RPMI8226 (cell line): ENCODE data around the gene BCR.

Experiments
- DNase-seq: peaks from one replicate; pipeline ENCODE4 v3.0.0-alpha.2; 2015

Gene BCR

DNA sequence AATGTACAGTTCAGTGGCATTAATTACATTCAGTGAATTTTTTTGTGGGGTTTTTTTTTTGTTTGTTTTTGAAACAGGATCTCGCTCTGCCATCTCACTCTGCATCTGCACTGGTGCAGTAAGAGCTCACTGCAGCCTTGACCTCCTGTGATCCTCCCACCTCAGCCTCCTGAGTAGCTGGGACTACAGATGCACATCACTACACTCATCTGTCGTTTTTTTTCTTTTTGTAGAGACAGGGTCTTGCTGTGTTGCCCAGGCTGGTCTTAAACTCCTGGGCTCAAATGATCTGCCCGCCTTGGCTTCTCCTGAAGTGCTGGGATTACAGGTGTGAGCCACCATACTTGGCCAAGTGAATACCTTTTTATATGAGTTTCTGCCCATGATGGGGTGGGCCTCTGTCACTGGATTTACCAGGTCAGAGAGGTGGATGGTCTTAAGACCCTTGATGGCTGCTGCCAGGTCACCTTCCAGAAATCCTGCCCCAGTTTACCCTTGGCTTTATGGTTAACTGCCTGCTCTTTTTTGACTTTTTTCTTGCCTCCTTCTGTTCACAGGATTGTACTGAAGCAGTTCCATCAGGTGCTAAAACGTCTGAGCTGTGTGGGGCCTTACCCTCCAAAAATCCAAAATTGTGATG is 22.6 kb downstream of the BCR start:
- DNase-seq: no peak

DNA sequence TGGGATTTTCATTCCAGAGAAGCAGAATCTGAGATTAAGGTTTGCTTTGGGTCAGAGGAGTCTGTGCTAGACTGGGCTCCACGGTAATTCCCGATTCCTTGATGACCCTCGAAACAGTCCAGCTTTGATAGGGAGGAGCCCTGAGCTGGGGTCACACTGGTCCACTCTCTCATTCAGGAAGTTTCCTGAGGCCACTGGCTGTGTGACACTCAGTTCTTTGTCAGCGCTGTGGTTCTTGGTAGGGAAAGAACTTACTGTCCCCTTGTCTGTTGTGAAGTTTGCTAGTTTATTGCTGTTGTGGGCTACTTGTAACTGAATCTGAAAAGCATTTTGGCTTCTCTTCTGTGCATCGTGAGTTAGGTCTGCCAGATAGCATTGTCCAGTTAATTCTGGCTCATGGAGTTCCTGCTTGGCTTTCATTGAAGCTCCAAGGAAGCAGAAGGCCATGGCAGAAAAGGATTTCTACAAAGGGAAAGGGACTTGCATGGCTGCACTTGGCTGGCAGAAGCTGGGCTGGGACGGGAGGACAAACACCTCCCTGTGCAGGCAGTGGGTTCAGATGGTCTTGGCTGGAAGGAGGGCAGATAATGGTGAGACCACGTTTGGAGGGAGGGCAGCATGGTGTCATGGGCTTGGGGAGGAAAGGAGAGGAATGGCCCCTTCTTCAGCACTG is 23.3 kb downstream of the BCR start:
- DNase-seq: no peak

DNA sequence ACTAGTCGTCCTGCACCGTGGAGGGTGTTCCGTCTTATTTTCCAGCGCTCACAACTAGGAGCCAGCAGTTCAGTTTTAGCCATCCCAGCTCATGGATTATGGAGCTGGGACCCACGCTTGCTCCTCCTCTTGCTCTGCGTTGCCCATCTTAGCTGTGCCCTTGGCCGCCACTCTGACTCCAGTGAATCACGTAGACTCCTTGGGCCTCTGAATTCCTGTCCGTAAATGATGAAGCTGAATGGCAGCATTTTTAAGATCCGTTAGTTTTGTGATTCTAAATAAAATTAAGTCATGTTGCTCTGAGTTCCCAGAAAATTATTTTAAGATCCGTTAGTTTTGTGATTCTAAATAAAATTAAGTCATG is 23.8 kb downstream of the BCR start:
- DNase-seq: no peak

DNA sequence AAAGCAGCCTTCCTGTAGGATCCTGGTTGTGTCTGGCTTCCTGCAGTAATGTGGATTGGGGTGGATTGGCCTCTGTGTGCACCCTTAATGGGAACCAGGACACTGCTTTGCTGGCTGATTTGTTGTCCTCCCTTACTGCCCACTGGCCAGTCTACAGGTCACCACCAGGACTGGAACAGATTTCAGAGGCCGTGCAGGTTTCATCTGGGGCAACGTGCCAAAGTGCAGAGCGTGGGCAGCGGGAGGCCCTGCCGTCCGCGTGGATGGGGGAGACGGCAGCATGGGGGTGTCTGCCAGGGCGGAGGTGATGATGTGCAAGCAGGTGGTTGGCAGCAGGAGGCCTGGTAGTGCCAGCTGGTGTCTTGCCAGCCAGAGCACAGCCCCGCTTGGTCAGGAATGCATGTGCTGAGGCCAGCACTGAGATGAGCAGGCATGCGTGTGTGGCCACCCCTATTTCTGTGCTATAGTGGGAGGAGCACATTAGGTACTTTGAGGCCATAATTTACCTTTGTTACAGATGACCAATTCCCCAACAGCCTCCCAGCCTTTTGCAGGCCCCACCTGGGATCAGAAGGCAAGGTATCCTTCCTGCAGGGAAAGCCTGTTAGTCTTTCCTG is 24.3 kb downstream of the BCR start:
- peak; percentile 26 for DNase-seq

DNA sequence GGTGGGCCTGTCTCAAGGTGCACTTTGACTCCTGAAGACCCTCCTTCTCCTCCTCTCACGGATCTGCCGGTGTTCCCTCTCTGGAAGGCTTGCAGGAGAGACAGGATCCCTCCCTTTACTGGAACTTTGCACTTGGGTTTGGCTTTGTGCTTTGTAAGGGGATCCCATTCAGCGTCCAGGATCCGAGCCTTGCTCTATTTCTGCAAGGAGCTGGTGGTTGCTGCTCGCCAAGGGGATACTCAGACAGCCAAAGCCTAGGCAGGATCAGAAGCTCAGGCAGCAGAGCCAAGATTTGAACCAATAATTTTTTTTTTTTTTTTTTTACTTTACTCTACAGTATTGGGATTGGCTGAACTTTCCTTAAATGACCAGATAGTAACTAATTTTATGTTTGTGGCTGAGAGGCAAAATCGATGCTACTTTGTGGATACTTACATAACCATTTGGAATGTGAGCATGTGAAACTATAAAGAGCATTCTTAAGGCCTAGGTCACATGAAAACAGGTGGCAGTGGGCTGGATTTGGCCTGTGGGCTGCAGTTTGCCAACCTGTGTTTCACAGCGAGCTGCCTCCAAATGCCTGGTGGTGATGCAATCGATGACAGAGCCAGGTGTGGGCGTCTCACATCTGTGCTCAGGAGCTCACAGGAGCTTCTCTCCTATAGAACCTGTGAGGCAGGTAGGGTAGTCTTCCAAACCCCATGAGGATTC is 25.2 kb downstream of the BCR start:
- peak; percentile 28 for DNase-seq

DNA sequence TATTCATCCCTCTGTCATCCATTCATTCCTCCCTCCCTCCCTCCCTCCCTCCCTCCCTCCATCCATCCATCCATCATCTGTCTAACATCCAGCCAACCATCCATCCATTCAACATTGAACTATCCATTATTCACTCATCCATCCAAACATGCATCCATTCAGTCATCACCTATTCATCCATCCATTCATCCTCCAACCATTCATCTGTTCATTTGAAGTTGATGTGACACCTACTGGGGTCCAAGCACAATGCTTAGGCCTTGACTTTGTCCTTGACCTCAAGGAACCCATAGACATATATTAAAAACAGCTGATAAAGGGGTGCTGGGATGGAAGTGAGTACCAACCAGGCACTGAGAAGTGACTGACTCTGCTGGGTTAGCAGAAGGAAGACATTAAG is 26.6 kb downstream of the BCR start:
- no peak for DNase-seq

DNA sequence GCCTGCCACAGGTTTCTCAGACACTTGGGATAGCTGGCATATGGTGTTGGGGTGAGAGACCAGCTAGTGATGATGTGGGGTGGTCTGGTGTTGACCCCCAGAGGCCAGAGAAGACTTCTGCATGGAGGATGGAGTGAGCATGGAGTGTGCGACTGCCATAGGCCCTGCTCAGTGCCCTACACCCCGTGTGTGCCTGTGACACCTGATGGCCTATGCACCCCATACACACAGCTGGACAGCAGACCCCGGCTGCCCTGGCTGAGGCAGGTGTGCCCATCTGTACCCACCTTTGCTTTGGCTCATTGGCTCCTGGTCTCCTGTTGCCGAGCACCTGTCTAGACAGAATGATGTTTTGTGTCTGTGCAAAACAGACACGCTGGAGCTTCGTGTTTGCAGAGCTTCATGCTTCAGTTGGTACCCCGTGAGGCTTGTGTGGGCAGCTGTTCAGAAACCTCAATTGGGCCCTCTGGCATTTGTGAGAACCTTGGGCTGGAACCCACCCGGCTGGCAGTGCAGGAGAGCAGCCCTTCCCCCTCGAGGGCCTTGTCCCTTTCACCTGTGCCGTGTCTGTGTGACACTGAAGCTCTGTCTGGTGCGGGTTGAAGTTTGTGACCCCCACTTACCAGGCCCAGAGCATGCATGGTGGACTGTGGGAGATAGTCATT is 27.6 kb downstream of the BCR start:
- DNase-seq: no peak

DNA sequence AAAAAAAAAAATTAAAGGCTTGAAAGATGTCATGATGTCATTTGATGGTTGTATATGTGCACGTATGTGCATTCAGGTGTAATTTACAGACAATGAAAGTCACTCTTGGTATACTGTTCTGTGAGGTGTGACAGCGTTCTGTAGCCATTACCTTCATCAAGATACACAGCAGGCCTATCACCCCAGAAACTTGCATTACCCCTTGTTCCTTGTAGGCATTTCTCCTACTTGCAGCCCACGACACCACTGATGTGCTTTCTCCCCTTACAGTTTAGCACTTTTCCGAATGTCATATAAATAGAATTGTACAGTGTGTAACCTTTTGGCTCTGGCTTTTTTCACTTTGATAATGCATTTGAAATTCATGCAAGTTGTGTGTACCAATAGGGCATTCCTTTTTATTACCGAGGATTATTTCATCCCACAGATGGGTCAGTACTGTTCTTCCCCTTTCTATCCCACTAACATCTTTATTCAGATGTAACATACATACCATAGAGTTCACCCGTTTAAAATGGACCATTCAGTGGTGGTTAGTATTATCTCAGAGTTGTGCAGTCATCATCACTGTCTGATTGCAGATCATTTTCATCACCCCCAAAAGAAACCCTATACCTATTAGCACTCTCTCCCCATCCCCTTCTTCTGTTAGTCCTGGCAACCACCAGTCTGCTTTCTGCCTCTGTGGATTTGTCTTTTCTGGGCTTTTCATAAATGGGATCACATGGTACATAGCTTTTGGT is 30.3 kb downstream of the BCR start:
- no peak for DNase-seq

DNA sequence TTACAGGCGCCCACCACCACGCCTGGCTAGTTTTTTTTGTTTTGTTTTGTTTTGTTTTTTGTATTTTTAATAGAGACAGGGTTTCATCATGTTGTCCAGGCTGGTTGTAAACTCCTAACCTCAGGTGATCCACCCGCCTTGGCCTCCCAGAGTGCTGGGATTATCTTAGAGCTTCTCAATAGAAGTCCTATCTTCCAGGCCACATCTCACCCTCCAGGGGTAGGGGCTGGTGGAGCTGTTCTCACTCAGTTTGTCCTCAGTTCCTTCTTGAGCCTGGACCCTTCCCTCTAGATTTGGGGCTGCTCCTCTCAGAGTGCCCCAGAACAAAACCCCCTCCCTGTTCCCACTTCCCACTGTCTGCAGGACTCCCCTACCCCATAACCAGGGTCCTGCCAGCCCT is 31.3 kb downstream of the BCR start:
- no peak for DNase-seq

DNA sequence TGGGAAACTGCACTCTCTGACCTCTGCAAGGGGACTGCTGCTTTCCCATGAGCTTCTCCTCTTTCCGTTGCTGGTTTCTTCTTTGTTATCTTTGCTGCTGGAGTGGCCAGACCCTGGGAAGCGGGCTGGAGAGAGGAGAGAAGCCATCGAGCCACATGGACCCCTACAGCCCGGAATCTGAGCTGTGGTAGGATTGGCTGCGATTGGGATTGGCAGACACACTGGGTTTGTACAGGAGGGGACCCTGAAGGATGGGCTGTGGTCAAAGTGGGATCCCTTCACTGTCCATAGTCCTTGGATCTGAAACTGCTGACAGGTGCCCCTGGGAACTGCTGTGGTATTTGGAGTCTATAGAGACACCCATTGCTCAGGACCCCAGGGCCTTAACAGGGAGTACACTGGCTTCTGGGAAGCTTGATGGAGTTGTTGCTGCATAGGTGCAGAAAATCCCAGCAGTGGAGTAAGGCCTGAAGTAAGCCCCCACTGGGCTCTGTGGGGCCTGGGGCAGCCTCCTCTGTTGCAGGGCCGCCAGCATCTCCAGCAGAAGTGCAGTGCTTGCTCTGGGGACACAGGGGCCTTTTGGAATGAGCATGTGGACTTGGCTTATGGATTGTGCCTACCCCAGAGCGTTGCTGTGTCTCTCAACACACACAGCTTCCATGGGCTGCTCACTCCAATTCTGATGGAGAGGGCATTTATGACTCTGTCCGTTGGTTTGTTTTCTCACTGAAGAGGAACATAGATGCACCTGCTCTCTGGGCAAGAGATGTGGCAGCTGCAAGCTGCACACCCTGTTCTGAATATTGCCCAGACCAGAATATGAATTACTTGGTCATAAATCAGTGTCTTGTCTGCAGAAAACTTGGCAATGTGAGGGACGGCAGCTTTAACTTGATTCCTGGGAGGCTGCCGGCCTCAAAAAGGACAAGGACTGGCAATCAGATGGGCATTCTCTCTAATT is 32.0 kb downstream of the BCR start:
- DNase-seq: no peak

DNA sequence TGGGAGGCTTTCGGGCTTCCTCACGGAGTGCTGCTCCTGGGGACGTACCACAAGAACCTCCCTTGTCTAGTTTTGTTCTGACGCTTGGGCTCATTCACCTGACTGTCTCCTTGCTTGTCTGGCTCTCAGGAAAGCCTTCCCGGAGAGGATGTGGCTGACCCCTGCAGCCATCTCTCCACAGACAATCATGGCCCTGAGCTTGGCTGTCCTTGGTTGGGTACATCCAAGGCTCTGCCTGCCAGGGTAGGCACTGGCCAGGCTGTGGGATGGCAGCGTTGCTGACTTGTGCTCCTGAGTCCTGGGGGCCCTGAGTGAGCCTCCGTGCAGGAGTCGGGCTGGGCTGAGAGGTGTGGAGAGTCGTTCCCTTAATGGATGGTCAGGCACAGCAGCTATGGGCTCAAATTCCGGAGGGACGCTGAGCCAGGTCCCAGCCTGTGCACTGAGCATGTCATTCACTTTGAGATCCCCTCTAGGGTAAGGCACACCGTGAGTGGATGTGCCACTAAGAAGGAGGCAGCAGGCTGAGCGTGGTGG is 32.8 kb downstream of the BCR start:
- DNase-seq: no peak

DNA sequence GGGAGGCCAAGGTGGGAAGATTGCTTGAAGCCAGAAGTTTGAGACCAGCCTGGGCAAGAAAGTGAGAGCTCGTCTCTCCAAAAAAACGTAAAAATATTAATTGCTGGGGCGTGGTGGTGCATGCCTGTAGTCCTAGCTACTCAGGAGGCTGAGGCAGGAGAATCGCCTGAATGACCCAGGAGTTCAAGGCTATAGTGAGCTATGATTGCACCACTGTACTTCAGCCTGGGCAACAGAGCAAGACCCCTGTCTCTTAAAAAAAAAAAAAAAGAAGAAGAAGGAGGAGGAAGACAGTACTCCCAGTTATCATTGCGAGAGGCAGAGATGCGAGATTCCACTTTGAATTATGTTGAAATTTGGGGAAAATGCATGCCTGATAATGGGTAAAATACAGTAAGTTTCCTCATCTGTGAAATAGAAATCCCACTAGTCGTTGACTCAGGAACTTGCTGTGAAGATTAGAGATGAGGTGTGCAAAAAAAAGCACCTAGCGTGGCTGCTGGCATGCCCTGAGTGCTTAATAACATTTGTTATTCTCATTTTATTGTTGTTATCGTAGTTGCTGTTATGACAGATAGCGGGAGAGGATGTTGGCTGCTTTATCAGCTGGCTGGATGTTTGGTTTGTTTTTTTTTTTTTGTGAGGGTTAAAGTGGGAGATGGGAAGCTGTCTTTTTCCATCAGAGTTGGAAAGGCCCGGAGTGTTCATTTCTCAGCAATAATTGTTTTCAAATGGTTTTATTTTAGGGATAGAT is 33.4 kb downstream of the BCR start:
- no peak for DNase-seq

DNA sequence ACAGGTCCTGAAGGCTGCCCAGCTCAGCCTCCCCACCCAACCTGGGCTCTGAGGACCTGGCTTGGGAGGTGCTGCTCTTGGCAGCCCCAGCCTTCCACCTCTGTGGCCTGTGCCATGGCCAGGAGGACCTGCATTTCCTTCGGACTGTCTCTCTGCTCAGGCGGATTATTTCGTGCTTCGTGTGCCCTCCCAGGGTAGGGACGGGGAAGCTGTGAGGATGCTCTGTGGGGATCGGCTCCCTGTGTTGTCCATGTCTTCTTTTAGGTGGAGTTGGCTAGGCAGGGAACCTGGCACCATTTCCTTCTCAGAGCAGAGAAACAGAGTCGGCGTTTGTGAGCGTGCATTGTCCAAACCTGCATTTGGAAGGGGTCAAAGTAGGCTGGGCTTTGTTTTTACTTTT is 34.1 kb downstream of the BCR start:
- DNase-seq: no peak

DNA sequence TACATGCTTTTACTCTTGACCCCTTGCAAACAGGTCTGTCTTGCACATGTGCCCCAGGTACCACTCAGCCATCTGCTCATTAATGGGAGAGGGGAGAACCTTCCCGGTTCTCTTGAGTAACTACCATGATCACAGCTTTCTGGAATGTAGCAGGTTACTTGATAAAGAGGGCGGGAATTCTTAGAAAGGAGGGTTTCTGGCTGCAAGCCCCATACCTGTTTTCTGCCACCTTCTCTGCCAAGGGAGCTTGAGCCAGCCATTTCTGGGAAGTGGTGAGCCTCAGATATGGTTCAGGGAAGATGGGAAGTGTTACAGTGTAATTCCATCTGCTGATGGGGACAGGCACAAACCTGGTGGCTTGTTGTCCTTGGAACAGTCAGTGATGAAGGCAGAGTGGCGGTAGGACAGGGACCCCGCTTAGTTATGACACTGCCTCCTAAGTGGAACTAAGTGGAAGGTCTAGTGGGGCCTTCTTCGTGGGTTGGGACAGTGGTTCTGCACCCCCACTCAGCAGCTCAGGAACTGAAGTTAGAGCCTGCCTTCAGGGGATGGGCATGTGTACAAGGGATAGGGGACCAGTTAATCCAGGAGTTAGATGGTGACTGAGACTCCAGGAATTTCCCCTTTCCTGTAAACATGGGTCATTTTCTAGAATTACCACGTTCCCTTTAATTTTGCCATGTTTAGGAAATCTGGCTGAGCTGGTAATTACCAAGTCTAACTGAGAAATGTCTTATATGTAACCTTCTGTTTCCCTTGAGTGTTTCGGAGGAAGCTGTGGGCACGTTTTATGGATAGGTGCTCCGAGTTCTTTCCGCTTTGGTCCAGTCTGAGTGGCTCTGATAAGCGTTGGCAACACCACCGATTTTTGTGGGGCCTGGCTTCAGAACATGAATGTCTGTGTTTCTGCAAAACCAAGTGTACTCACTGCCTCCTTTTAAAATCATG is 35.3 kb downstream of the BCR start:
- DNase-seq: no peak

DNA sequence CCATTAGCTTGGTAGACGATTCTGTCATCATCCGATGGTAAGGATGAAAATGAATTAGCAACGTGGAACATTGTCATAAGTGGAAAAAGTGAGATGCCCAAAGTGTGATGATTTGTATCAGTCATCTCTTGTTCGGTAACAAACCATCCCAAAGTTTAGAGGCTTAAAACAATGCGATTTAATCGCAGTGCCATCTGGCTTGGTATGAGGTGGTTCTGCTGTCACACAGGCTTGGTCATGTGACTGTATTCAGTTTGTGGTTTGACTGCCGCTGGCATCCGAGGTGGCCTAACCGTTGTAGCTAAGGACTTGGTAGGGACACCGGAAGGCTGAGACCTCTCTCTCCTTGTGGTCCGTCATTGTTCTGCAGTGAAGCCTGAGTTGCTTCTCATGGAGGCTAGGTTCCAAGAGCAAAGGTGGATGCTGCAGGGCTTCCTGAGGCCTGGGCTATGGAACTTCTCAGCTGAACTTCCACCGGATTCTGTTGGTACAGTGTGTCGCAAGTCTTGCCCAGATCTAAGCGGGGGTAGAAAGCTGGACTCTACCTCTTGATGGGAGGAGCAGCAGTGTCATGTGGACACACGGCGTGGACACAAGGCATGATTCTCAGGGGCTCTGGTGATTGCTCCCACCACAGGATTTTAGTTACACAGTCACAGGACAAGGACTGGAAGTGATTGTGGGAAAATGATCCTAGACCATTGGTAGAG is 36.3 kb downstream of the BCR start:
- DNase-seq: no peak

DNA sequence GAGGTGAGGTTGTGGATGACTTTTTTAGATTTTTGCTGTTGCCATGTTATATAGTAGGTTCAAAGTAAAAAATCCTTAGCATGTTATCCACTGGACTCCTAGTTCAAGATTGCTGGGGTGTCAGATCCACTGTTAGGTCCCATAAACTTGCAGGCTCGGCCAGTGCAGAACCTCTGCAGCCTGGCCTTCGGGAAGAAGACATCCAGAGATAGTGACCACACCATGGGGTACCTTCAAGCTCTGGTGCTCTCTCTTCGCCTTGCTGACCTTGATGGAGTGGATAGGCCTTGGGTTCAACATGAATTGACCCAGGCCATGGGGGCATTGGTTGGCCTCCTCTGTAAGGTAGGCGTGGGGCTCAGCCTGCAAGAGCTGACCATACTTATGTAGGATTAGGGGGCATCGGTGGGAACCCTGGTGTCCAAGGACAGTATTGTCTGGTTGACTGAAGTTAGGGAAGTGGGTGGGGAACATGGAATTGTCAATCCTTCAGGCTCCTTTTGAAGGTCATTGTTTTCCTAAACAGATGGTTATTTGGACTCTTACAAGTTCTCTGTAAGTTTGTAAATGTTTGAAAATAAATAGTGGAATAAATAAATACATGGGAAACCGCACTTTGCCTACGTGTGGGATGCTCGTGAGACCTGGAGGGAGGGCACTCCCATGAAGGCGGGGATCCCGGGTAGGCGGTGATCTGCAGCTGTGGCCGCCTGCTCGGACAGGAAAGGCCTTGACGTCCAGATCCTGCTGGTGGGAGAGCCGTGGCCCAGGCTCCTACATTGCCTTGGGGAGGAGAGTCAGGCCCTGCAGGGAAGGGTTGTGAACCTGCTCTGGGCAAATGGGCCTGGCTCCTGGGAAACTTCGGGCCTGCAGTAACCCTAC is 37.1 kb downstream of the BCR start:
- DNase-seq: no peak

DNA sequence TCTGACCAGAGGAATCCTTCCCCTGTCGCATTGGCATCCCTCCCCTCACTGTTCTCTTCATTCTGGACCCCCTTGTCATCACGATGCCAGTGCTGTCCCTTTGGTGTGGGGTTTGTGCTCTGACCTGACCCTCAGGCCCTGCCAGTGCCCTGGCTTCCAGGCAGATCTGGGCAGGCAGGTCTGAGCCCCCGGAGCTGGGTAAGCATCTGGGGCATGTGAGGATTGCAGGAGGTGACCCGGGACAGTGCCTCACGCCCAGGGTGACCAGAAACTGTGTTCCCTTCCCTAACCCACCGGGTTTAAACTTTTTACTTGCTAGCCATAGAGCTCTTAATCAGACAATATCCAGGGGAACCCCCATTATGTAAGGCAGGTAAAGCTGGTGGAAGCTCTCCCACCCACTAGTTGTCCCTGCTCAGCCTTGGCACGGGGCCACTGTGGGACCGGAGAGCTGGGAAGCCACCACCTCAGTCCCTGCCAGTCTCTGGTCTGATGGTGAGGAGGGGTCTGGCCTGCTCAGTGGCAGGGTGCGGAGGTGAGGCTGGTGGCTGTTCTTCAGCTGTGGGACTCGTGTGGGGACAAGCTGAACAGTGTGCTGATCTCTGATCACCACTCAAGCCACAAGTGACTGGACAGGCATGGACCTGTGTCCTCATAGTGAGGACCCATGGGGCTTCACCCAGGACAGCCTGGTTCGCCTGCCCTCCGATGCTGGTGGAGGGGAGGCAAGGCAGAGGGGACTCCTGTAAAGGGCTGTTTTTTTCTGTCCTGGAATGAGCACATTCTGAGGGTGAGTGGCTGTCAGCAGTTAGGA is 38.0 kb downstream of the BCR start:
- no peak for DNase-seq
